Measurements from ENCODE around the gene KIT.

The KIT gene

GRCh38 chr4:54660591-54660990, 2.8 kb downstream of the KIT start:
- Histone ChIP-seq H3K4me1 (ENCODE audit: control insufficient read depth, insufficient read depth, low read length) (peaks cover 25% of the 10 kb centered on the region), H3K9ac (ENCODE audit: low read length in 2 of 2) (no peak overlapping the region), H3K4me3 (ENCODE audit: low read length in 2 of 2) (no peak overlapping the region), H3K27ac (ENCODE audit: low read length) (no peak overlapping the region), H3K27me3 (ENCODE audit: control insufficient read depth in 1 of 2, insufficient read depth in 2 of 2, low read length in 2 of 2) (peaks cover 28 to 36% of the 10 kb centered on the region in 2 donors), H3K36me3 (ENCODE audit: control insufficient read depth in 2 of 2, insufficient read depth in 2 of 2, low read length in 2 of 2) (no peaks in the 10 kb centered on the region), H3K9me3 (ENCODE audit: control insufficient read depth in 2 of 2, low read length in 2 of 2) (no peaks in the 10 kb centered on the region)

DNA sequence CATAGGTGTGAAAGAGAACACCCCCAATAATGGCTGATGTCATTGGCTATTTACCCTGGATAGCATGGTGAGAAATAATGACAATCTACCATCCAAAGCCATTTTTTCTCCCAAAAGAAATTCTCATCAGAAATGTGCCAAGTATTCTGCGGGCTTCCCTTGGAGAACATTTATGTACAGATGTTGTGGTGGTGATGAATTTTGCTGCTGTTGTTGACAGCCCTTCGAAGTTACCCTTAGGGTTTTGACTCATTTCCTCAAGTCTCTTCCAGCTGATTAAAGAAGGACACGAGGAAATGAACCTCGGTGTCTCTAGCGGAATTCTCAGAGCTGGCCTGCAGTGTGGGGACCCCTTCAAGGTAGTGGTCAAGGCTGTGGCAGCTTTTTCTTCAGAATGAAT, 3.4 kb downstream of the KIT start:
- H3K36me3 ChIP-seq (ENCODE audit: control insufficient read depth in 2 of 2, insufficient read depth in 2 of 2, low read length in 2 of 2): no peaks in the 10 kb centered on the region

GRCh38 chr4:54661686-54662085, 3.9 kb downstream of the KIT start:
- H3K9me3 ChIP-seq (ENCODE audit: control insufficient read depth in 2 of 2, low read length in 2 of 2): no peaks in the 10 kb centered on the region
- H3K9ac ChIP-seq (ENCODE audit: low read length in 2 of 2): no peak overlapping the region
- peaks cover 28 to 37% of the 10 kb centered on the region in 2 donors for H3K27me3 ChIP-seq (ENCODE audit: control insufficient read depth in 1 of 2, insufficient read depth in 2 of 2, low read length in 2 of 2)
- H3K36me3 ChIP-seq (ENCODE audit: control insufficient read depth in 2 of 2, insufficient read depth in 2 of 2, low read length in 2 of 2): no peaks in the 10 kb centered on the region
- H3K27ac ChIP-seq (ENCODE audit: low read length): no peak overlapping the region
- H3K4me1 ChIP-seq (ENCODE audit: control insufficient read depth, insufficient read depth, low read length): peaks cover 25% of the 10 kb centered on the region
- no peak overlapping the region for H3K4me3 ChIP-seq (ENCODE audit: low read length in 2 of 2)

More for the DNA sequence above, 3.4 kb downstream of the KIT start:
- no peak overlapping the region for H3K4me3 ChIP-seq (ENCODE audit: low read length in 2 of 2)
- H3K4me1 ChIP-seq (ENCODE audit: control insufficient read depth, insufficient read depth, low read length): peaks cover 25% of the 10 kb centered on the region
- no peak overlapping the region for H3K9ac ChIP-seq (ENCODE audit: low read length in 2 of 2)
- no peaks in the 10 kb centered on the region for H3K9me3 ChIP-seq (ENCODE audit: control insufficient read depth in 2 of 2, low read length in 2 of 2)
- H3K27ac ChIP-seq (ENCODE audit: low read length): no peak overlapping the region
- H3K27me3 ChIP-seq (ENCODE audit: control insufficient read depth in 1 of 2, insufficient read depth in 2 of 2, low read length in 2 of 2): peaks cover 28 to 37% of the 10 kb centered on the region in 2 donors

- no peak overlapping the region for H3K4me3 ChIP-seq (ENCODE audit: low read length in 2 of 2)
- H3K4me1 ChIP-seq (ENCODE audit: control insufficient read depth, insufficient read depth, low read length): peaks cover 25% of the 10 kb centered on the region
- H3K9ac ChIP-seq (ENCODE audit: low read length in 2 of 2): no peak overlapping the region
- no peak overlapping the region for H3K27ac ChIP-seq (ENCODE audit: low read length)
- no peaks in the 10 kb centered on the region for H3K9me3 ChIP-seq (ENCODE audit: control insufficient read depth in 2 of 2, low read length in 2 of 2)
- no peaks in the 10 kb centered on the region for H3K36me3 ChIP-seq (ENCODE audit: control insufficient read depth in 2 of 2, insufficient read depth in 2 of 2, low read length in 2 of 2)
- peaks cover 25 to 37% of the 10 kb centered on the region in 2 donors for H3K27me3 ChIP-seq (ENCODE audit: control insufficient read depth in 1 of 2, insufficient read depth in 2 of 2, low read length in 2 of 2)
Measured at GRCh38 chr4:54662123-54662522, 4.4 kb downstream of the KIT start.

- Histone ChIP-seq H3K36me3 (ENCODE audit: control insufficient read depth in 2 of 2, insufficient read depth in 2 of 2, low read length in 2 of 2) (no peaks in the 10 kb centered on the region), H3K27ac (ENCODE audit: low read length) (no peak overlapping the region), H3K4me3 (ENCODE audit: low read length in 2 of 2) (no peak overlapping the region)
Measured at GRCh38 chr4:54662901-54663585, 5.3 kb downstream of the KIT start.

DNA sequence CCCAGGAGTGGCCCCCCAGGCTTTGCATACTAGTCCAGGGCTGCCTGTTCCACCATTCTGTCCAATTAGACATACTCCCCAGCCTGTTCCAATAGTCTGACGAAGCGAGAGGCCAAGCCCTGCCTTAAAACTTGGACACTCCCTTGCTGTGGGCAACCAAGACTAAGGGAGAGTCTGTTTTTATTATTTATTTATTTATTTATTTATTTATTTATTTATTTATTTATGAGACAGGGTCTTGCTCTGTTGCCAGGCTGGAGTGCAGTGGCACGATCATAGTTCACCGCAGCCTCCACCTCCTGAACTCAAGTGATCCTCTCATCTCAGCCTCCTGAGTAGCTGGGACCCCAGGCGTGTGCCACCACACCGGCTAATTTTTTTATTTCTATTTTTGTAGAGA, 6.6 kb downstream of the KIT start:
- H3K9me3 ChIP-seq (ENCODE audit: control insufficient read depth in 2 of 2, low read length in 2 of 2): no peaks in the 10 kb centered on the region
- peaks cover 23 to 31% of the 10 kb centered on the region in 2 donors for H3K27me3 ChIP-seq (ENCODE audit: control insufficient read depth in 1 of 2, insufficient read depth in 2 of 2, low read length in 2 of 2)

More at GRCh38 chr4:54662901-54663585, 5.3 kb downstream of the KIT start:
- H3K9ac ChIP-seq (ENCODE audit: low read length in 2 of 2): no peak overlapping the region
- H3K9me3 ChIP-seq (ENCODE audit: control insufficient read depth in 2 of 2, low read length in 2 of 2): no peaks in the 10 kb centered on the region
- H3K4me1 ChIP-seq (ENCODE audit: control insufficient read depth, insufficient read depth, low read length): peaks cover 16% of the 10 kb centered on the region
- peaks cover 25 to 33% of the 10 kb centered on the region in 2 donors for H3K27me3 ChIP-seq (ENCODE audit: control insufficient read depth in 1 of 2, insufficient read depth in 2 of 2, low read length in 2 of 2)

GRCh38 chr4:54668014-54668611, 10.4 kb downstream of the KIT start:
- H3K27me3 ChIP-seq (ENCODE audit: control insufficient read depth in 1 of 2, insufficient read depth in 2 of 2, low read length in 2 of 2): peaks cover 0 to 14% of the 10 kb centered on the region in 2 donors
- H3K4me3 ChIP-seq (ENCODE audit: low read length in 2 of 2): no peak overlapping the region
- no peak overlapping the region for H3K9ac ChIP-seq (ENCODE audit: low read length in 2 of 2)
- H3K4me1 ChIP-seq (ENCODE audit: control insufficient read depth, insufficient read depth, low read length): no peaks in the 10 kb centered on the region
- H3K27ac ChIP-seq (ENCODE audit: low read length): no peak overlapping the region
- H3K36me3 ChIP-seq (ENCODE audit: control insufficient read depth in 2 of 2, insufficient read depth in 2 of 2, low read length in 2 of 2): no peaks in the 10 kb centered on the region
- H3K9me3 ChIP-seq (ENCODE audit: control insufficient read depth in 2 of 2, low read length in 2 of 2): no peaks in the 10 kb centered on the region

More for the DNA sequence above, 6.6 kb downstream of the KIT start:
- H3K27ac ChIP-seq (ENCODE audit: low read length): no peak overlapping the region
- peaks cover 3% of the 10 kb centered on the region for H3K4me1 ChIP-seq (ENCODE audit: control insufficient read depth, insufficient read depth, low read length)
- no peaks in the 10 kb centered on the region for H3K36me3 ChIP-seq (ENCODE audit: control insufficient read depth in 2 of 2, insufficient read depth in 2 of 2, low read length in 2 of 2)
- no peak overlapping the region for H3K4me3 ChIP-seq (ENCODE audit: low read length in 2 of 2)
- H3K9ac ChIP-seq (ENCODE audit: low read length in 2 of 2): no peak overlapping the region

DNA sequence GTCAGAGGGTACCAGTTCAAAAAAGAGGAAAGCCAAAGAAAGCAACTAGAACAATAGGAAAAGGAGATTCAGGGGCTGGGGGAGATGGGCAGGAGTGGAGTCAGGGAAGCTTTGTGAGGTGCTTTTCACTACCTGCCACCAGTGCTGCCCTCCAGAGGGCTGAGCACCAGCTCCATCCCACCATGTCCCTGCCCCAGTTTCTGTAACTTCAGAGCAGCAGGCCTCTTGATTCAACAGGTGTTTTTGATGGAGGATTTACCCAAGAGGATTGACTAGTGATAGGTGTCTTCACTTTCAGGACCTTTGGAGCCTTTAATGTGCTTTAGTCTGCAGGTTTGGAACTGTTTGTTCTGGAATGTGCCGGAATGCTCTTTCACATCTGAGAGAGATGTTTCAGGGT, 12.1 kb downstream of the KIT start:
- Histone ChIP-seq H3K4me1 (ENCODE audit: control insufficient read depth, insufficient read depth, low read length) (no peaks in the 10 kb centered on the region), H3K9ac (ENCODE audit: low read length in 2 of 2) (no peak overlapping the region), H3K27ac (ENCODE audit: low read length) (no peak overlapping the region), H3K9me3 (ENCODE audit: control insufficient read depth in 2 of 2, low read length in 2 of 2) (no peaks in the 10 kb centered on the region), H3K4me3 (ENCODE audit: low read length in 2 of 2) (no peak overlapping the region), H3K36me3 (ENCODE audit: control insufficient read depth in 2 of 2, insufficient read depth in 2 of 2, low read length in 2 of 2) (no peaks in the 10 kb centered on the region), H3K27me3 (ENCODE audit: control insufficient read depth in 1 of 2, insufficient read depth in 2 of 2, low read length in 2 of 2) (peaks cover 0 to 8% of the 10 kb centered on the region in 2 donors)

DNA sequence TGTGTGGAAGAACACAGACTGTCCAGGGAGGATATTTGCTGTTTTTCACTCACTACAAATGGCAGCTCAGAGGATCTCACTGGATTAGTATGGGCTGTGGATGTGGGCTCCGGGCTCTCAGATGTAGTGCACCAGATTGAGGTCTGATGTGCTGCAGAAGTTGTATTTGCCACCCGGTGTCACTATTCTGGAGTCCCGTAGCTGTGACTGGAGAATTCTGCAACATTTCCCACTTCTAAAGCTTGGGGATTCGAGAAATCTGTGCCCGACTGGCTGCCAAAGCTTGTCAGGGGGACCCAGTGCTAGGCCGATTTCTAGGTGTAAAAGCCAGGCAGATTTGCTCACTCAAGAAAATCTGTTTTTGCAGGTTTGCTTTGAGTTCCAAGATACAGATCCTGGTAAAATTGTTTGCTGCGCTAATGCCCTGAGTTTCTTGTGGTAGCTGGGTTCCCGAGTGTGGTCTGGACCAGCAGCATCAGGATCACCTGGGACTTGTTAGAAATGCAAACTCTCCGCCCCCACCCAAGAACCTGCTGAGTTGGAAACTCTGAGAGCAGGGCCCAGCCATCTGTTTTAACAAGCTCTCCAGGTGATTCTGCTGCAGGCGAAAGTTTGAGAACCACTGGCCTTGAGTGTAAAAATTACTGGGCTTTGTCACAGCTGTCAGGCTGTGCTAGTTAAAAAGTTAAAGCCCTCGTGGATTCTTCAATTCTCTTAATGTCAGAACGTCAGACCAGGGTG, 18.1 kb downstream of the KIT start:
- Histone ChIP-seq H3K9me3 (ENCODE audit: control insufficient read depth in 2 of 2, low read length in 2 of 2) (no peaks in the 10 kb centered on the region), H3K36me3 (ENCODE audit: control insufficient read depth in 2 of 2, insufficient read depth in 2 of 2, low read length in 2 of 2) (no peaks in the 10 kb centered on the region), H3K9ac (ENCODE audit: low read length in 2 of 2) (no peak overlapping the region), H3K4me1 (ENCODE audit: control insufficient read depth, insufficient read depth, low read length) (no peaks in the 10 kb centered on the region), H3K27me3 (ENCODE audit: control insufficient read depth in 1 of 2, insufficient read depth in 2 of 2, low read length in 2 of 2) (no peaks in the 10 kb centered on the region), H3K4me3 (ENCODE audit: low read length in 2 of 2) (no peak overlapping the region), H3K27ac (ENCODE audit: low read length) (no peak overlapping the region)

- Histone ChIP-seq H3K4me1 (ENCODE audit: control insufficient read depth, insufficient read depth, low read length) (no peaks in the 10 kb centered on the region), H3K36me3 (ENCODE audit: control insufficient read depth in 2 of 2, insufficient read depth in 2 of 2, low read length in 2 of 2) (no peaks in the 10 kb centered on the region), H3K27ac (ENCODE audit: low read length) (no peak overlapping the region), H3K9me3 (ENCODE audit: control insufficient read depth in 2 of 2, low read length in 2 of 2) (no peaks in the 10 kb centered on the region), H3K4me3 (ENCODE audit: low read length in 2 of 2) (no peak overlapping the region), H3K27me3 (ENCODE audit: control insufficient read depth in 1 of 2, insufficient read depth in 2 of 2, low read length in 2 of 2) (no peaks in the 10 kb centered on the region), H3K9ac (ENCODE audit: low read length in 2 of 2) (no peak overlapping the region)
Measured at GRCh38 chr4:54676658-54677057, 18.9 kb downstream of the KIT start.
